NT2/D1 (cell line): Measurements from ENCODE around the gene TMEM185A.
"Not testable (repeated sequence)": the region's sequence is repeated elsewhere in the genome, so short reads cannot be mapped to it uniquely, and the experiment has no call there.

Source experiments
- SUZ12 ChIP-seq: IDR thresholded peaks from 2 replicates; pipeline ENCODE4 v1.6.1; 2011; ENCODE audit not compliant: insufficient read length, insufficient read depth; ENCODE audit errors: extremely low read depth
- YY1 ChIP-seq: IDR thresholded peaks from 2 replicates; pipeline ENCODE4 v1.6.1; 2011; ENCODE audit not compliant: insufficient read length, insufficient read depth
- ZNF274 ChIP-seq: IDR thresholded peaks from 2 replicates; pipeline ENCODE4 v1.6.1; 2011; ENCODE audit warnings: mild to moderate bottlenecking, low read depth, low read length

- TF ChIP-seq ZNF274, YY1, SUZ12: not testable (repeated sequence)
These were observed 83.8 kb downstream of the TMEM185A start for GRCh38 chrX:149547782-149548181.
